ENCODE results near the gene DCC.

DCC gene

DNA sequence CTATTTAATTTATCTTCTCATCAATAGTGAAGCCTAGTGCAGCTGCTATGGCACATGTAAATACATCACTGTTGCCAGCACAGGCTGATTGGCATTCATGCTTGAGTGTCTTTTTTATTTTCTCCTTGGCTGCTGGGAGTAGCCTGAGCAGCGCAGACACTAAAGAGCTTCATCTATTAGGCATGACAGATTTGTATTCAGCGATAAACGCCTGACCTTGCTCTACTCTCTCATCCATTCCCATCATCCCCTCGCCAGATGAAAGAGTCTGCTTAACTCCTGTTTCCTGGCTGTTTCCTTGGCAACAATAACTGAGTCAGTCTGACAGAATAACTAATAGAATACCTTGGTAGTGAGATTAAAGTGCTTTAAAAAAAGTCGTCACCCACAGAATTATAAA is 753.6 kb downstream of the DCC start:
- DNase-seq (ENCODE audit: low read depth), result no peak

DNA sequence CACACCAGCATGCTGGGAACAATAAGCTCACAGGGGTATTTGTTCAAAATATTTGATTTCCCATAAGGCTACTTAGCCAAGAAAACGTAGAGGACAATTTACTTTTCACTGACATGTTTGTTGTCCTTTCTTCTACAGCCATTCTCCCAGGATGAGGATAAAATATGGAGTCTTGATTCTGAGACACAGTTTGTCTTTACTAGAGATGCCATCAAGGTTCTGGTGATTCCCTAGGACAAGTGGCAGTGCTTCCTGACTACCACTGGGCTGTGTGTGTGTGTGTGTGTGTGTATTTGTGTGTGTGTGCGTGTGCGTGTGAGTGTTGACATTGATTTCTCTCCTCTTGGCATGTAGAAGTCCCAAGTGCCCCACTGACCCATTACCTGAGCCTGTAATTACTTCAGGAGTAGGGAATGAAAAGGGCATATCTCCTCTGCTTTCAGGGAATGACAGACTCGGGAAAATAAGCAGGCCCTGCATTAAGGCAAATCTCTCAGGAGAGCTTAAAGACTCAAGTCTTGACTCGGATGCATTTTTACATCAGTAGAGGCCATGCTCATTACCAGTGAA is 761.6 kb downstream of the DCC start:
- DNase-seq (ENCODE audit: low read depth), result no peak

DNA sequence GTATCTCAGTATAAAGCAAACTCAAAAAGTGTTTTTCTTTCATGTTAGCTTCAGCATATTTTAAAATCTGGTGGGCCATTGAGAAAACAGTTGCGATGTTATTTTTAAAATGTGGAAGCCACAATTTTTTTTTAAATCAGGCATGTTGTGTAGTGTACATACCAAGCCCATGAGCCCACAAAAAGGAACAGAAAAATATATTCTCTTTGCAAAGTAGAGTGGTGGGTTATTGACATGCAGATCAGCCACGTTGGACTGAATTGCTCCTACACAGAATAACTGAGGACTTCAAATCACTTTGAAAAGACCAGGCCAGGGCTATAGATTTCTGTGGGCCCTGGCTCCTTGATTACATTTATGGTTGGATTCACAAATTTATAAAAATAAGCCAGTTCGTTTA is 774.4 kb downstream of the DCC start:
- no peak for DNase-seq (ENCODE audit: low read depth)

- DNase-seq (ENCODE audit: low read depth), result no peak
Observed at GRCh38 chr18:53115876-53116585, 776.0 kb downstream of the DCC start.

DNA sequence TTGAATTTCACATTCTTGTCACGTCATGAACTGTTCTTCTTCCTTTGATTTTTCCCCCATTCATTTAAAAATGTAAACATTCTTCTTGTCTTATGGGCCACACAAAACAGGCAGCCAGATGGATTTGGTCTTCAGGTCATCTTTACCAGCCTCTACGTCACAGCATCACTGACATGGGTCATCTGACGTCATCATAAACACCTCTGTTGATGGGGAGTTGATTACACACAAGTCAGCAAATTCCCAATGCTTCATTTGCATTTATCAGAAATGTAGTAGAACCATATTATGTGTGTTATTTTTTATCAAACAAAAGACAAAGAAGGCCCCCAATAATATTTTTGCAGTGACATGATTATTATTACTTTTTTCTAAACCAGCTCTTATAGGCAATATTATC is 777.9 kb downstream of the DCC start:
- no peak for DNase-seq (ENCODE audit: low read depth)

DNA sequence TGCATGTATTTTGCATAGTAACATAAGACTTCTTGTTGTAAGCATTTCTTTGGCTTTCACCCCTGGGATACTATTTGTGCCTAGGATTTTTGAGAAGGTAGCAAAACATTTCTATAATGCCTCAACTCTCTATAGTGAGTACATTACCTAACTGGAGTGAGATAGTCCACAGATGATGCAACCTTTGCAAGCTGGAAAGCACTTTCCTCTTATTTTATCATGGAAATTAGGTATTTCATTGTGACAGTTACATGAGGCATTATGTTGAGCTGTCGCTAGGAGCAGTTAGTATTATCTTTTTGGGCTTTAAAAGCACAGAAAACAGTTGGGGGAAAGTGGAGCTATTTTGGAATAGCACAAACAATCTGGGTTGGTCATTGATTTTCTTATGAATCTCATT is 786.2 kb downstream of the DCC start:
- no peak for DNase-seq (ENCODE audit: low read depth)

DNA sequence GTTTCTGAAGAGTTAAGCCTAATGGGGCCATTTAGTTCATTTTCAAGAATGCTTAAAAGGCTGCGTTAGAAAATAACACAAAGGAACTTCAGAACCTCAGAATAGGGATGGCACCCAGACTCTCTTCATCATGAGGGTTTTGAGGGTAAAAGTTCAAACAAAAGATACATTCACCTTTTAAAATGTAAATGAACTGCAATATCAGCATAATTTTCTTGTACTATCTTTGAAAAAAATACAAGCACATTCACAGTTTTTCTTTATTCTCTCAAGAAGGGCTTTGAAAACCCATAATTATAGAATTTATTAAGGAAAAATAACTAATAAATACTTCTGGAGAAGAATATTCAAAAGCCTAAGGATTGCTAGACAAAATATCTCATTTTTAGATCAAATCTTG is 791.0 kb downstream of the DCC start:
- DNase-seq (ENCODE audit: low read depth), result no peak

DNA sequence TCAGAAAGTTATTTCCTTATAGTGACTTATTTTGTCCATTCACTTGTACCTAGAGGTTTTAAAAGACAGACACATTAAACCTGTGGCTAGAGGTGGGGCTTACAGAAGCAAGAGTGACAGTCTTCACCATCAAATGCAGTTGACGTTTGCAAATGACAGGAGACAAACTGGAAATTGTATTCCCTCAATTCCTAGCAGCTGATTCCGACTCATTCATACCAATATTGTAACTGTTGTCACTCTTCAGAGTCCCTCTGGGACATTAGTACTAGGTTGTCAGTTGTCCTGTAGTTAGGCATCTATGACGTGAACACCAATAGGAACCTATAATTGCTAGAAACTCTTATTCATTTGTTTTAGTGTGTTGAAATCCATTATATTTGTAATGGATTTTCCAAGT is 794.7 kb downstream of the DCC start:
- DNase-seq (ENCODE audit: low read depth), result no peak

DNA sequence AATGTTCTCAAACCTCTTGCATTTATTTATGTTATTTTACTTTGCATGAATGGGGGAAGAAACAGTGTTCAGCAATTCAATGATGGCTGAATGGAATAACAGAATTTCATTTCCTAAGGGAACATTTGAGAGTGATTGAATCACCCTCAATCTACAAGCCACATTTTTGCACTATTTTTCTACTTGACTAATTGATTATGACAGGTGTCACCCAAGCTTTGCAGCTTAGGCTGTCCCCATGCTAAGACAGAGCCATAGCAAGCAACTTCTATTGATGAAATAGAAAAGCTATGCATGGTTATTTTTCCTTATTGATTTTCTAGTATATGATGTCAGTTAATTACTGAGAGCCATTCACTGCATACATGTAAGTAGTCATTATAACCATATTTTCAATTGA is 795.7 kb downstream of the DCC start:
- DNase-seq (ENCODE audit: low read depth), result no peak

DNA sequence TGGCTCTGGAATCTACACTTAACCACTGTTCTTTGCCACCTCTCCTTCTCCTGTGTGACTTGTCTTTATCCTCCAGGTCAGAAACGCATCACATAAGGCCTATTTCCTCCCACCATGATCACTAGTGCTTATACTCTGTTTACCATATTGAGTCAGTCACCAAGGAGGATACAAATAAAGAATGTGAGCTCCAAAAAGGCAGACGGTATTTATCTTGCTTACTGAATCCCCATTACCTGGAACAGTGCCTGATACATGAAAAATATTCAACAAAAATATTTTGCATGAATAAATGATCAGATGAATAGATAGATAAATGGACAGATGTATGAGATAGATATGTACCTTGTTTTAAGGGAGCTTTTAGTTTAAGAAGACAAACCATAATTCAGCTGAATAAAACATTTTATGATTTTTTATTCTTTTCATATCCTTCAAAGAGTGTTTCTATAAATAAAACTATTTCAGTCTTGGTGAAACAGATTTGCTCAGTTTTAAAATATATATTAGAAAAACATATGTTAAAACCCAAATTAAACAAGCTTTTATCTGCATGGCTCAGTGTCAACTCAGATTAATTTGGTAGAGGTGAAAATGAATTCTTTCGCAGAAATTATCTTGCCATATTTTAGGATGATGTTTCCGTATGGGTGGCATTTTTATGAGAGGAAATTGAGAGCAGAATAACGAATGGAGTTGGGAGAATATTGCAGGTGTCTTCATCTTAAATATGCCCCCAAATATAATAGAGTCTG is 799.9 kb downstream of the DCC start:
- no peak for DNase-seq (ENCODE audit: low read depth)

- no peak for DNase-seq (ENCODE audit: low read depth)
Observed at GRCh38 chr18:53142005-53142404, 802.0 kb downstream of the DCC start.

DNA sequence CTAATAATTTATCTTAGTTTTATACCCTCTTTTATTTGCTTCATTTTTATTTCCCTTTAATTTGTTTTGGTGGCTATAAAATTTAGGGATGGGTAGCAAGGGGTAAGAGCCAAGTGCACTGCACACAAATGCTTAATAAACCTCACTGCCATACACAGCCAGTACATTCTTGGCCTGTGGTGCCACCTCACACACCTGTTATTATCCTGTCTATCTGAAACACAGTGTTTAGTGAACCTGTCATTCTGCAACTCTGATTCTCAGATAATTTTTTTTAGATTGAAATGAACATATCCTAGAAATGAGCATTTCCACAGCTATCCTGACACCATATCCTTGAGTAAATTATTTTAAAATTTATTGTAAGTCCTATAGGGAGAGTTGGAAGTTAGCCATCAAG is 807.5 kb downstream of the DCC start:
- DNase-seq (ENCODE audit: low read depth), result no peak

DNA sequence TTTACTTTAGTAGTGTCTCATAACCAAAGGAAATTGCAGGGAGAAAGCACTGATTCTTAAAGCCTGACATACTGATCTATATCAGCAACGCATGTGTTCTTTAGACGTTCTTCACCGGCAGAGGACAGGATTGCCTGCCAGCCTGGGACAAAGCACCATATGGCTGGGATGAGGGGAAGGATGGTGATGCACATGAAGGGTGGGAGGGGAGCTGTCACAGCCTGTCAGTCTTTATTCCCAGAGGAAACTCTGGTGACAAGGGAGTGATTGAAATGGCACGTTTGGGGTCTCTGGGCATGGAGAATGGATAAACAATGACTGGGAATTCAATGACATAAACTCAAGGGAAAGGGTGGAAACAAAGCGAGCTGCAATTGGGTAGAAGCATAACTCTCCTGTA is 808.1 kb downstream of the DCC start:
- no peak for DNase-seq (ENCODE audit: low read depth)

GRCh38 chr18:53152476-53152875 is 812.5 kb downstream of the DCC start:
- DNase-seq (ENCODE audit: low read depth), result no peak

DNA sequence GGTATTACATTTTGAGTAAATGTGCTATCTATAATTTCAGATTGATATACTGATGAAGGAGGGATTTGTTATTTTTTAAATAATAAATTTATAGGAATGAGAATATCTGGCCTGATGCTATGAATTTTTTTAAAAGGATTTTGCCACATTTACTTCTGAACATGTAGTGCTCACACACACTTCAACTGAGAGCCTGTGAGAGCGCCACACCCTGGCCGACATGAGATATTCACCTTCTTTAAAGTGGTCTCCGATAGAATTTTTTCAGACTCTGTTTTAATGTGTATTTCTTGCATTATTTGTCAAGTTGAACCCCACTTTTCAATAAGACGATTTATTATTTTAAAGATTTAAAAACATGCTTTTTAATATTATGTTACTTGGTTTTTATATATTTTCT is 813.3 kb downstream of the DCC start:
- DNase-seq (ENCODE audit: low read depth), result no peak

DNA sequence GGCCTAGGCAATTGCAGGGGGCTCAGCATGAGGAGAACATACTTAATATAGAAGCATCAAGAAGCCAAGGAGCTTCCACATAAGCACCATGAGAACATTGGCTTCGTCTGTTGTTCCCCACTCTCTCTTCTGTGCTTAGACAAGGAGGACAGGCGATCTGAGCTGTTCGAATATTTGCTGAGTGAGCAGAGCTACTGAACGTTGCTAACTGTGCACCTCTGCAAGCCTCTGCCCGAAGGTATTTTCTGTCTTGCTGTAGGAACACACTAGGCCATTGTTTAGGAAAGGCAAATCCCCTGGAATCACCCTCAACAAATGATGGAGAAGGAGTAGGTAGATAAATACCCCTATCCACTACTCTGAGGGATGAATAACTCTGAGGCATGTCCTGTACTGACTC is 813.8 kb downstream of the DCC start:
- DNase-seq (ENCODE audit: low read depth), result no peak

- DNase-seq (ENCODE audit: low read depth), result no peak
Observed at GRCh38 chr18:53165770-53166169, 825.8 kb downstream of the DCC start.

GRCh38 chr18:53169346-53169745 is 829.3 kb downstream of the DCC start:
- DNase-seq (ENCODE audit: low read depth), result no peak

DNA sequence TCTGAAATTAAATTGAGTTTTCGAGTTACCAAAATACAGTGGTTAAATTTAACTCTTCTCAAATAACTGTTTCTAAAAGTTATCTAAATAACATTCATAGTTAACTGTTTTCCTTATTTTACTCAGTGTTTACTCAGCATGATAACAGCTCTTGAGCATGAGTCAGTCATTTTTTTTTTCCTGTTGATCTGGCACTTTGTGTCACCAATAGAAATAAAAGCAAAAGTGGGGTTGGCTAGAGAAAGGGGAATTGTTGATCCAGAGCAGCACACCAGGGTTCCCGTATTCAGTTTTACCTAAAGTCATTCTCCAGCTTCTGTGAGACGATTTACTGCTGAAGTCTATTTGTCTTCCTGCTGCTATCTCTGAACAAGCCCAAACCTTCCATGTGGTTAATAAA is 851.6 kb downstream of the DCC start:
- no peak for DNase-seq (ENCODE audit: low read depth)

GRCh38 chr18:53193870-53194269 is 853.9 kb downstream of the DCC start:
- DNase-seq (ENCODE audit: low read depth), result no peak

DNA sequence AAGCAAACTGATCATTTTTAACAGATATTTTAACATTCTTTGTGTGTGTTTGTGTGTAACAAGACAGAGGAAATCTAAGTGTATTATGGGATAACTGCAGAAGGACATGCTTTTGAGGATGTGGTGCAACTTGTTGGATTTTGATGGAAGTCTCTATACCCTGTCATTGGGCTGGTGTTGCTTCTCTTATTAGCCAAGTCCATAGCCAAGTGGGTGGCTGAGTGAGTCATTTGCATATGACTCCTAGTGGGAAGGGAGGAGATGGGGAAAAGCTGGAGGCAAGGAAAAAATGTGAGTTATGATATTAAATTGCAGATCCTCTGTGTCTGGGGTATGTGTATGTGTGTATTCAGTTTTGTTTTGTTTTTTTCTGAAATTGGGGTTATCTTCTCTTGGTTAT is 879.9 kb downstream of the DCC start:
- no peak for DNase-seq (ENCODE audit: low read depth)

- DNase-seq (ENCODE audit: low read depth), result no peak
Observed at GRCh38 chr18:53224128-53224778, 884.3 kb downstream of the DCC start.

All from fibroblast of the conjunctiva (primary cell).